HCT116 (cell line): ENCODE data around the gene XKR7. TPM values are rescaled to one million over a fixed set of nuclear protein-coding genes. Genes with fewer than 3 reads are reported as not detected.

Experiments
- ATAC-seq: fragments of 200-7000 bp; cut with Tn5 transposase; 2 replicates; pipeline ENCODE4 v1.9.1; 2020; ENCODE audit warnings: mild to moderate bottlenecking, moderate library complexity
- BruUV-seq: library from RNA; stranded (reverse); fragments of 400-500 nt; replicated peaks from 2 replicates; lab custom pipeline; 2021; lab: Mats Ljungman, UMichigan
- CTCF ChIA-PET: fragments of 300-600 bp; sonication (Branson Sonifier 250); formaldehyde crosslinking; loops from one replicate; lab custom pipeline; 2021; ENCODE audit warnings: antibody characterized with exemption; lab: Charles Lee
- POLR2A ChIA-PET: fragments of 300-600, 350-600 bp; sonication (Branson Sonifier 250); formaldehyde crosslinking; loops from one replicate; lab custom pipeline; 2021; ENCODE audit warnings: antibody characterized with exemption; lab: Charles Lee
- RAD21 ChIA-PET, 2 experiments: fragments of 300-600 bp; sonication (Branson Sonifier 250); formaldehyde crosslinking; loops; one replicate each; lab custom pipeline; 2023; ENCODE audit warnings: low total read pairs in 2 of 2; ENCODE audit not compliant: uncharacterized antibody in 2 of 2, unreplicated experiment in 2 of 2, low non-redundant PET in 1 of 2; lab: Charles Lee
- DNase-seq: peaks from one replicate; pipeline ENCODE4 v3.0.0-alpha.2; 2010; ENCODE audit warnings: low read depth, low spot score
- H2AFZ ChIP-seq: fragments of 200-600 bp; shearing (Covaris generic), sonication (generic); 2 replicates; pipeline ENCODE4 v1.6.1; 2017; ENCODE audit warnings: low read depth, mixed run types, mixed read lengths, antibody characterized with exemption, low read length; ENCODE audit not compliant: poor library complexity, severe bottlenecking
- H3K27ac ChIP-seq: 2 replicates; pipeline ENCODE4 v1.5.1; 2012; ENCODE audit warnings: low read depth, low read length
- H3K27me3 ChIP-seq: fragments of 200-600 bp; sonication (generic); 2 replicates; pipeline ENCODE4 v1.6.1; 2016; ENCODE audit warnings: mixed run types, low read length, mixed read lengths; ENCODE audit not compliant: insufficient read depth
- H3K36me3 ChIP-seq, 2 experiments: fragments of 200-500 bp in 1 of 2; fragments of 200-600 bp in 1 of 2; sonication (Bioruptor generic) in 1 of 2; sonication (generic) in 1 of 2; 2 replicates each; pipeline versions ENCODE4 v1.5.1 to v1.6.1; 2014 to 2016; ENCODE audit warnings: low read length in 2 of 2, inconsistent platforms in 1 of 2, mixed read lengths in 1 of 2, mixed run types in 1 of 2; ENCODE audit not compliant: insufficient read depth in 2 of 2, control insufficient read depth in 1 of 2
- H3K4me1 ChIP-seq, 2 experiments: fragments of 200-600 bp in 1 of 2; sonication (generic) in 1 of 2; 2 replicates each; pipeline versions ENCODE4 v1.5.1 to v1.6.1; 2012 to 2017; ENCODE audit warnings: low read length in 2 of 2, inconsistent platforms in 1 of 2, mild to moderate bottlenecking in 1 of 2, mixed read lengths in 1 of 2, mixed run types in 1 of 2, moderate library complexity in 1 of 2; ENCODE audit not compliant: insufficient read depth in 2 of 2, control insufficient read depth in 1 of 2
- H3K4me2 ChIP-seq: fragments of 200-600 bp; sonication (generic); 2 replicates; pipeline ENCODE4 v1.6.1; 2017; ENCODE audit warnings: mixed run types, low read length, mixed read lengths
- H3K4me3 ChIP-seq, 2 experiments: fragments of 200-600 bp in 1 of 2; sonication (generic) in 1 of 2; replicated peaks in 1 of 2; 2 replicates each; pipeline ENCODE4 v1.5.1; 2011 to 2016; ENCODE audit warnings: low read length in 2 of 2, control low read depth in 1 of 2, low read depth in 1 of 2, mild to moderate bottlenecking in 1 of 2, mixed read lengths in 1 of 2, mixed run types in 1 of 2
- H3K79me2 ChIP-seq: fragments of 200-600 bp; sonication (generic); 2 replicates; pipeline ENCODE4 v1.6.1; 2017; ENCODE audit warnings: mild to moderate bottlenecking, mixed run types, low read length, moderate library complexity, mixed read lengths; ENCODE audit not compliant: insufficient read depth
- H3K9ac ChIP-seq: fragments of 200-600 bp; sonication (generic); 2 replicates; pipeline ENCODE4 v1.6.1; 2016; ENCODE audit warnings: low read length, mixed read lengths
- H3K9me2 ChIP-seq: fragments of 200-600 bp; sonication (generic), shearing (Covaris generic); 2 replicates; pipeline ENCODE4 v1.6.1; 2017; ENCODE audit warnings: mixed run types, mild to moderate bottlenecking, moderate library complexity; ENCODE audit not compliant: insufficient read depth
- H3K9me3 ChIP-seq, 2 experiments: fragments of 200-500 bp in 1 of 2; fragments of 200-600 bp in 1 of 2; sonication (Bioruptor generic) in 1 of 2; sonication (generic) in 1 of 2; 2 replicates each; pipeline ENCODE4 v1.6.1; 2014 to 2017; ENCODE audit warnings: low read length in 2 of 2, mixed read lengths in 2 of 2, inconsistent platforms in 1 of 2, low read depth in 1 of 2, mild to moderate bottlenecking in 1 of 2, mixed run types in 1 of 2, moderate library complexity in 1 of 2; ENCODE audit not compliant: control insufficient read depth in 1 of 2, insufficient read depth in 1 of 2
- H4K20me1 ChIP-seq: fragments of 200-600 bp; sonication (generic), shearing (Covaris generic); 2 replicates; pipeline ENCODE4 v1.6.1; 2017; ENCODE audit warnings: mixed run types, mild to moderate bottlenecking, moderate library complexity; ENCODE audit not compliant: insufficient read depth
- EGR1 ChIP-seq: IDR thresholded peaks from 2 replicates; pipeline ENCODE4 v1.6.1; 2012; ENCODE audit warnings: low read depth
- EZH2phosphoT487 ChIP-seq: fragments of 200-600 bp; IDR thresholded peaks from 2 replicates; pipeline ENCODE4 v1.6.1; 2018; ENCODE audit warnings: antibody characterized with exemption, borderline replicate concordance
- FOSL1 ChIP-seq: IDR thresholded peaks from 2 replicates; pipeline ENCODE4 v1.6.1; 2012; ENCODE audit warnings: low read depth
- JUND ChIP-seq: IDR thresholded peaks from 2 replicates; pipeline ENCODE4 v1.6.1; 2012
- SP1 ChIP-seq: IDR thresholded peaks from 2 replicates; pipeline ENCODE4 v1.6.1; 2012; ENCODE audit warnings: low read depth
- SRF ChIP-seq: IDR thresholded peaks from 2 replicates; pipeline ENCODE4 v1.6.1; 2012; ENCODE audit warnings: low read depth
- YY1 ChIP-seq: IDR thresholded peaks from 2 replicates; pipeline ENCODE4 v1.6.1; 2011; ENCODE audit warnings: low read length, low read depth, moderate library complexity, mild to moderate bottlenecking; ENCODE audit not compliant: insufficient replicate concordance; ENCODE audit errors: extremely low read depth
- intact Hi-C: fragments of 100-400 bp; cut with micrococcal nuclease; formaldehyde crosslinking; loops from 2 replicates; pipeline ENCODE4 v1.10.0; 2022
- total RNA-seq: library from RNA; stranded (reverse); gene quantifications from one replicate; pipeline ENCODE4 v1.2.1, GENCODE V29; 2021; ENCODE audit not compliant: unreplicated experiment
- TF ChIP-seq, protein P1 (sequence below): IDR thresholded peaks from 2 replicates; pipeline ENCODE4 v1.6.1; 2012
- TF ChIP-seq, protein P2 (sequence below): IDR thresholded peaks from 2 replicates; pipeline ENCODE4 v1.6.1; 2012; ENCODE audit warnings: low read depth

XKR7 gene
- total RNA-seq, 1 experiment from 2014 or later: not detected

DNA sequence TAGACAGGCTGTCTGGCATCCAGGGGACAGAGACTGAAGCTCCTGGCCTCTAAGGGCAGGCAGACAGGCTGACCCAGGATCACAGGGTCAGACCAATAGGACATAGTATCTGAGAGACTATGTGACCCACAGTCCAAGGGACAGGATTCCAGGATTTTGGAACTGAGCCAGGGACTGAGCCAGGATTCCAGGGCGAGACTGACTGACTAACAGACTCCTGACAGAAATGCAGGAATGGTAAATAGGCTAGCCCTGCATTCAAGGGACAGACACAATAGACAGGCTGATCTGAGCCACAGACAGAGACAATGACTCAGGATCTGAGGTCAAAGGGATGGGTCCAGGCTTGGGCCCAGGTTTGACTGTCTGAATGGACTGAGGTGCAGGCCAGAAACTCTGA is 19.8 kb downstream of the XKR7 start (continued):
- TF ChIP-seq, protein P1, sequence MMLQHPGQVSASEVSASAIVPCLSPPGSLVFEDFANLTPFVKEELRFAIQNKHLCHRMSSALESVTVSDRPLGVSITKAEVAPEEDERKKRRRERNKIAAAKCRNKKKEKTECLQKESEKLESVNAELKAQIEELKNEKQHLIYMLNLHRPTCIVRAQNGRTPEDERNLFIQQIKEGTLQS: no peak
- TF ChIP-seq, all 23 proteins: peak for 0

DNA sequence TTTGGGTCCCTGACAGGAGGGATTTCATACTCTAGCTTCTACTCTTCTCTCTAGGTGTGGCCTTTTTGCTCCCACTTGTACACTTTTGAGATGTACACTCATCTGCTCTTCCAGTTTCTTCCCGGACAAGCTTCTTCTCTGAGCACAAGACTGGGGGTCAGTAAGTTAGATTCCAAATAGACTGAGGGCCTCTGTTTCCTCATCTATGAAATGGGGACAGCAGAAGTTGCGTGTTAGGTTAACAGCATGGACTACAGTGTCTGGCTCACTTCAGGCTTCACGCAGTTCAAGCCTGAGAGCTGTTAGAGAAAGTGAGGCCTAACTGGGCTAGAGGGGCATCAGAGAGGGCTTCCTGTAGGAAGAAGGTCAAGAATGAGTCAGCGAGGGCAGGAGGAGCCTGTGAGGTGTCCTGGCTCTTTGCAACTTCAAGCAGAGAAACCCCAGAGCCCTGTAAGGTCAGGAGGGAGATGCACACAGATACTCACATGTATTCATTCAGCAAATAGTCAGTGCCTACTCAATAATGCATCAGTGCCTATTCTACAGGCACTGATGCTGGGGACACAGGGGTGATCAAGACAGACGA is 20.6 kb downstream of the XKR7 start:
- POLR2A ChIA-PET: no interaction called here
- RAD21 ChIA-PET: no interaction called here
- no peak overlapping the region for H3K4me2 ChIP-seq
- no peaks in the 10 kb centered on the region for H4K20me1 ChIP-seq
- CTCF ChIA-PET: interaction anchor here (1.1 kb wide), 1 partner anchor 42 kb away, joined by 3 read pairs; no protein-coding TSS in a partner anchor
- no TSS peak for BruUV-seq
- no peak for ATAC-seq
- no peaks in the 10 kb centered on the region for H3K4me1 ChIP-seq
- no peak overlapping the region for H2AFZ ChIP-seq
- H3K27ac ChIP-seq: no peak overlapping the region
- H3K36me3 ChIP-seq: no peaks in the 10 kb centered on the region
- no peaks in the 10 kb centered on the region for H3K79me2 ChIP-seq
- no peak overlapping the region for H3K4me3 ChIP-seq
- no peaks in the 10 kb centered on the region for H3K9me2 ChIP-seq
- no peak overlapping the region for H3K9ac ChIP-seq
- no peak for TF ChIP-seq EGR1
- TF ChIP-seq, all 23 proteins: peak for 0
- intact Hi-C loops: no loop called here
- Histone ChIP-seq H3K27me3 (peaks cover 24% of the 10 kb centered on the region), H3K9me3 (no peaks in the 10 kb centered on the region)
- no peak for DNase-seq

DNA sequence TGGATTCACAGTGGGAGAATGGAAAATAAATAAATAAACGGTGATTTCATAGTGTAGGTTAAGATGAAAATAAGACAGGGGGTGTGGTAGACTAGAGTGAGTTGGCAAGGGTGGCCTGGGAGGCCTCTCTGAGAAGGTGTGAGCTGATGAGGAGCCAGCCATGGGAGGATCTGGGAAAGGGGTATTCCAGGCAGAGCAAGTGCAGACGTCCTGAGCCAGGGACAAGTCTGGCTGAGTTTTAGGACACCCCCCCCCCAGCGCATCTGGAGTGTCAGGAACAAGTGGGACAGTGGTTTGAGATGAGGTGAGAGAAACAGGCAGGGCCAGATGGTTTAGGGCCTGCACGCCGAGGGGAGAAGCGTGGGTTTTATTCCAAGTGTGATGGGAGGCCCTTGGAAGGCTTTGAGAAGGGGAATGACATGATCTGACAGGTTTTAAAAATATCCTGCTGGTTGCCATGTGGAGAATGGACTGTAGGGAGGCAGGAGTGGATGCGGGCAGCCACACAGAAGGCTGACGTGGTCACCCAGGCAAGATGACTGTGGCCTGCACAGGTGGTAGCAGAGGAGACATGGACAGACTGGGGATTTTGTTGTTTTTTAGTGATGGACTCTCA is 21.2 kb downstream of the XKR7 start:
- H3K79me2 ChIP-seq: no peaks in the 10 kb centered on the region
- H3K27me3 ChIP-seq: peaks cover 30% of the 10 kb centered on the region
- no peaks in the 10 kb centered on the region for H3K9me3 ChIP-seq
- no TSS peak for BruUV-seq
- H3K4me1 ChIP-seq: no peaks in the 10 kb centered on the region
- H3K4me3 ChIP-seq: no peak overlapping the region
- TF ChIP-seq SP1 (no peak), YY1 (no peak), EZH2phosphoT487 (no peak), EGR1 (no peak), FOSL1 (no peak), SRF (no peak), JUND (no peak)
- TF ChIP-seq, protein P2, sequence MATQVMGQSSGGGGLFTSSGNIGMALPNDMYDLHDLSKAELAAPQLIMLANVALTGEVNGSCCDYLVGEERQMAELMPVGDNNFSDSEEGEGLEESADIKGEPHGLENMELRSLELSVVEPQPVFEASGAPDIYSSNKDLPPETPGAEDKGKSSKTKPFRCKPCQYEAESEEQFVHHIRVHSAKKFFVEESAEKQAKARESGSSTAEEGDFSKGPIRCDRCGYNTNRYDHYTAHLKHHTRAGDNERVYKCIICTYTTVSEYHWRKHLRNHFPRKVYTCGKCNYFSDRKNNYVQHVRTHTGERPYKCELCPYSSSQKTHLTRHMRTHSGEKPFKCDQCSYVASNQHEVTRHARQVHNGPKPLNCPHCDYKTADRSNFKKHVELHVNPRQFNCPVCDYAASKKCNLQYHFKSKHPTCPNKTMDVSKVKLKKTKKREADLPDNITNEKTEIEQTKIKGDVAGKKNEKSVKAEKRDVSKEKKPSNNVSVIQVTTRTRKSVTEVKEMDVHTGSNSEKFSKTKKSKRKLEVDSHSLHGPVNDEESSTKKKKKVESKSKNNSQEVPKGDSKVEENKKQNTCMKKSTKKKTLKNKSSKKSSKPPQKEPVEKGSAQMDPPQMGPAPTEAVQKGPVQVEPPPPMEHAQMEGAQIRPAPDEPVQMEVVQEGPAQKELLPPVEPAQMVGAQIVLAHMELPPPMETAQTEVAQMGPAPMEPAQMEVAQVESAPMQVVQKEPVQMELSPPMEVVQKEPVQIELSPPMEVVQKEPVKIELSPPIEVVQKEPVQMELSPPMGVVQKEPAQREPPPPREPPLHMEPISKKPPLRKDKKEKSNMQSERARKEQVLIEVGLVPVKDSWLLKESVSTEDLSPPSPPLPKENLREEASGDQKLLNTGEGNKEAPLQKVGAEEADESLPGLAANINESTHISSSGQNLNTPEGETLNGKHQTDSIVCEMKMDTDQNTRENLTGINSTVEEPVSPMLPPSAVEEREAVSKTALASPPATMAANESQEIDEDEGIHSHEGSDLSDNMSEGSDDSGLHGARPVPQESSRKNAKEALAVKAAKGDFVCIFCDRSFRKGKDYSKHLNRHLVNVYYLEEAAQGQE: no peak
- ChIA-PET POLR2A (no interaction called here), RAD21 (no interaction called here), CTCF (no interaction called here)
- no peak for ATAC-seq
- H2AFZ ChIP-seq: no peak overlapping the region
- no peak overlapping the region for H3K27ac ChIP-seq
- intact Hi-C loops: no loop called here
- no peaks in the 10 kb centered on the region for H3K36me3 ChIP-seq
- no peaks in the 10 kb centered on the region for H4K20me1 ChIP-seq
- no peaks in the 10 kb centered on the region for H3K9me2 ChIP-seq
- H3K4me2 ChIP-seq: no peak overlapping the region
- DNase-seq: no peak
- no peak overlapping the region for H3K9ac ChIP-seq
